ACHN (cell line): ENCODE measurements around the gene HCN1.
A peak's percentile ranks its signal among the peaks of the same experiment; 100 is the strongest.
"Not testable (repeated sequence)": the region's sequence is repeated elsewhere in the genome, so short reads cannot be mapped to it uniquely, and the experiment has no call there.

ENCODE experiments used
- DNase-seq: peaks from one replicate; pipeline ENCODE4 v3.0.0-alpha.2; 2015
- in situ Hi-C: cut with HindIII; loops from 2 replicates; pipeline ENCODE4 v1.10.0; 2017; ENCODE audit warnings: low sequenced_read_pairs, low pct_ligation_motif_present, low pct_unique_long_range_greater_than_20kb

The HCN1 gene

GRCh38 chr5:45491368-45491767, 204.8 kb downstream of the HCN1 start:
- in situ Hi-C loops, result no loop called here
- peak; percentile 23 for DNase-seq

GRCh38 chr5:45484781-45485180, 211.4 kb downstream of the HCN1 start:
- in situ Hi-C loops, result no loop called here
- DNase-seq, result no peak

DNA sequence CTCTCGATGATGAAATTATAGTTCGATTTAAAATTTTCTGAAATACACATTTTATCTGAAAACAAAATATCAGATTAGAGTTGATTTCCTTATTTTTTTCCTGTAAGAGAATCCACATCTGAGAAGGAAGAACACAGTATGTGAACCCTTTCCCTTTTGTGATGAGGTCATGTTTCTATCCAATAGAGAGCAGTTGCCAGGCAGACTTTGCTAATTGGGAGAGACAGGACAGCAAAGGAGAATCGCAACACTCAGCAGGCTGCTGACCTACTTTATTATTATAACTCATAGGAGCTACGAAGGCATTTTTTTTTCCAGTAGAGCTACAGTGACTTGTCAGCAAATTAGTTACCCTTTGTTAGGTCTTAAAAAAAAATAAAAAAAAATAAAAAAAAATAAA, 242.1 kb downstream of the HCN1 start:
- peak; percentile 43 for DNase-seq
- in situ Hi-C loops, result no loop called here

- in situ Hi-C loops, DNase-seq: not testable (repeated sequence)
Observed at GRCh38 chr5:45444856-45445255, 251.3 kb downstream of the HCN1 start.

- in situ Hi-C loops, result no loop called here
Observed at GRCh38 chr5:45440466-45440865, 255.7 kb downstream of the HCN1 start.

GRCh38 chr5:45437752-45438151, 258.4 kb downstream of the HCN1 start:
- in situ Hi-C loops, result no loop called here
- DNase-seq, result no peak

More at GRCh38 chr5:45440466-45440865, 255.7 kb downstream of the HCN1 start:
- DNase-seq, result no peak

- in situ Hi-C loops, result no loop called here
- DNase-seq, result no peak
Observed at GRCh38 chr5:45417285-45417998, 278.7 kb downstream of the HCN1 start.

DNA sequence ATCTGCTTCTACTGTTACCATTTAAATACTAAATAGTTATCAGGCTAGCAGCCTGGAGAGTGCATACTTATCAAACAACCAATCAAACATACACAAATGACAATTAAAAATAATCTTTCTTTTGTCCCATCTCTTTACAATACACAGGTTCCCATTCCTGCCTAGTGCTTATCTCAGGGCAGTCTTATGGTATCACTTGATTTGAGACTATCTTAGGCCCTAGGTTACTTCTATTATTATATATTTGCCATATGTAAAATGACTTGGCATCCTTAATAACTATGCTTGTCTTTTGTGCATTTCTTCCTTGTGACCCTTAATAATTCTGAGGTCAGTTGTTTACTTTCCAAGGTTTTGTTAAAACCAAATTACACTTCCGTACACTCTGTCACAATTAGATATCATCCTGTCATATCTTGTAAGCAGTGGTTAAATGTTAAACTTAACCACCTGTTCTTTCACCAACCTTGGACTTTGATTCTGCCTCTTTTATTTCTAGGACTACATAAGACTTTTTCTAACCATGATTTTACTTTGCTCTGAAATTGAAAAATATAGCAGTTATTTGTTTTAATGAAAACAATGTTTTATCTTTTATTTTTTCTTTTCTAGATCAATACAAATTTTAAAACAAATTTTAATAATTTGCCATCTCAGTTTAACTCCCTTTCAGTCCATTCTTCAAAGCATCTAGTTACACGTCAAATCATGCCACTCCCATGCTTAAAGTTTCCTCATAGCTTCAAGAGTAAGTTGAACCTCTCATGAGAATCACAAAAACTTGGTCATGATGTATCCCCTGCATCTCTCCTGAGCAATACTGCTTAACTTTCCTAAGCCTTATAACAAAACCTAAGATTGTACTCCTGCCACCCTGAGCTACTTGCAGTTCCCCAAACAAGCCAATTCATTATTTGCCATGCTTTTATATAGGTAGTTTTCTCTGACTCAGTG, 281.3 kb downstream of the HCN1 start:
- DNase-seq, result no peak
- in situ Hi-C loops, result no loop called here

- in situ Hi-C loops, result no loop called here
- peak; percentile 58 for DNase-seq
Observed at GRCh38 chr5:45411971-45412612, 284.1 kb downstream of the HCN1 start.

DNA sequence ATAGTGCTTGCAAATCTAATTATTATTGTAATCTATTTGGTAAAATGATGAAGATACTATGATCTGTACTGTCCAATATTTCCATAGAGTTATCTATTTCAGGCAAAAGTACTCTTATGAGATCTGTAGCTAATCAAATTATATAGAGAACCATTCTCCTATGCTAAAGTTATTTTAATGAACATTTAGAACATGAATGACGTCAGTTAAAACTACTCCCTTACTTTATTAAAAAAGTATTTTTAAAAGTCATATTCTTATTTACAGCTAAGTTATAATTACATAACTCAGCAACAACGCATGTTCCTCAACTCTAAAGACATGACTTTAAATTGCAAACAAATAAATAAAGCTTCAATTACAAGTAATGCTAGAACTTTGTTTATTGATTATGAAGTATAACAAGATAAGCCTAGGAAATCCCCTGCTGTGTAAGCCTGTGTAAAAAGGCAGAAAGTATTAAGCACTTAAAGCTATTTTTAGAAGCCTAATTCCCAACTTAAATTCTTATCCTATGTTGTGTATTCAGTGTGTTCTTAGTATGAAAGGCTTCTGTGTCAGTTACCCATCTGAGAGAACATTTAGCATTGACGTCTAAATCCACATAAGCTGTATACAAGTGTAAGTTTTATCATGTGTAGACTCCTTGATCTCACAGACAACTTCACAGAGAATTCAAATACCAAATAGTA, 285.7 kb downstream of the HCN1 start:
- in situ Hi-C loops, result no loop called here
- no peak for DNase-seq

DNA sequence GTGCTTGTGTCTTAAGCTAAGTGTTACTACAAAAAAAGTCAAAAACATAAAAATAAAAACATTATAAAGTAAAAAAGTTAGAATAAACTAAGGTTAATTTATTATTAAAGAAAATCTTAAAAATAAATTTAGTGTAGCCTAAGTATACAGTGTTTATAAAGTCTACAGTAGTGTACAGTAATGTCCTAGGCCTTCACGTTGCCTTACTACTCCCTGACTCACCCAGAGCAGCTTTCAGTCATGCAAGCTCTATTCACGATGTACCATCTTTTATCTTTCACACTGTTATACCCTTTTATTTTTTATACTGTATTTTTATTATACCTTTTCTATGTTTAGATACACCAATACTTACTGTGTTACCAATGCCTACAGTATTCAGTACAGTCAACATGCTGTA, 288.1 kb downstream of the HCN1 start:
- in situ Hi-C loops, result no loop called here
- no peak for DNase-seq

DNA sequence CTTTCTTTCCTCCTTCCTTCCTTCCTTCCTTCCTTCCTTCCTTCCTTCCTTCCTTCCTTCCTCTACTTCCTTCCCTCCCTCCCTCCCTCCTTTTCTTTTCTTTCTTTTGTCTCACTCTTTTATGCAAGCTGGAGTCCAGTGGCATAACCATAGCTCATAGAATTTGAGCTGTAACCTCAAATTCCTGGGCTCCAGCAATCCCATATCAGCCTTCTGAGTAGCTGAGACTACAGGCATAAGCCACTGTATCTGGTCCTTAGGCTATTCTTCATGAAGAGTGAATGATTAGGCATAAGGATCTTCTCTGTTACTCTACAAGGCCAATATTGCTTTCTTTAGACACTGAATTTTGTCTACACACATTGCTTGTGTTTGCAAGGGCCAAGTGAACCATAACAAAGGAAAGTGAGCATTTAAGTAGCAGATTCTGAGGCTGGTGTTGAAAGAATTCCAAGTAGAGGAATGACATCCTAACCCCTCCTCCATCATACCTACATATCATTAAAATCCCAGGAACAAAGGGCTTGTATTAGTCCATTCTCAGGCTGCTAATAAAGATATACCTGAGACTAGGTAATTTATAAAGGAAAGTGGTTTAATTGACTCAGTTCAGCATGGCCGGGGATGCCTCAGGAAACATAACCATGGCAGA, 293.2 kb downstream of the HCN1 start:
- DNase-seq, result no peak
- in situ Hi-C loops, result no loop called here

DNA sequence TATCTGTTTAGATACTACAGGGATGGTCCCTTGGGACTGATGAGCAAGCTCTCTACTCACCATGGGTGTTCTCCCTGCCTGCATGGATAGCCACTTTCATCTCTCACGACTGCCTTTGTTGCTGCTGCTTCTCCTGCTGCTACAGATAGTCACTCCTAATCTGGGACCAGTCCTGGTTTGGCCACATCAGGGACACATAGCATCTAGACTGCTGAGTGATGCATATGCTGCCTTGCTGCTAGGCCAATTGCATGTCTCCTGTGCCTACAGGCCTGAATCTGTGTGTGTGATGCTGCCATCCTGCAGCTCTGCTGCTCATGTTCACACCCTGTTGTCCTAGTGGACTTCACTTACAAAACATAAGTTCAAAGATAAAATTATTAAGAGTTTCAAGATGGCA, 297.1 kb downstream of the HCN1 start:
- DNase-seq, result no peak
- in situ Hi-C loops, result no loop called here

GRCh38 chr5:45385321-45386058, 310.7 kb downstream of the HCN1 start:
- DNase-seq, result peak; percentile 14
- in situ Hi-C loops, result no loop called here

GRCh38 chr5:45383985-45384384, 312.2 kb downstream of the HCN1 start:
- DNase-seq, result no peak
- in situ Hi-C loops, result no loop called here

GRCh38 chr5:45382583-45382982, 313.6 kb downstream of the HCN1 start:
- in situ Hi-C loops, result no loop called here
- DNase-seq, result no peak

- DNase-seq, result no peak
- in situ Hi-C loops, result no loop called here
Observed at GRCh38 chr5:45376417-45376816, 319.8 kb downstream of the HCN1 start.

GRCh38 chr5:45372629-45373028, 323.6 kb downstream of the HCN1 start:
- no peak for DNase-seq
- in situ Hi-C loops, result no loop called here
